ENCODE results near the gene LILRA5. TPM values are rescaled to one million over a fixed set of nuclear protein-coding genes. Genes with fewer than 3 reads are reported as not detected.

The LILRA5 gene
- polyA plus RNA-seq, 1 of the 3 experiments (the other 2 are of a cell fraction) = not detected

GRCh38 chr19:54317965-54318240 lies 4.9 kb upstream of the LILRA5 start (continued):
- no peak for TF ChIP-seq POLR2AphosphoS5 (IDR thresholded peaks at IDR 0.05; ENCODE audit: low read depth, low read length)
- no peak for TF ChIP-seq RAD21 (IDR thresholded peaks at IDR 0.05; ENCODE audit: low read length)
- TF ChIP-seq FOXJ3 (CRISPR knock-in tag; IDR thresholded peaks at IDR 0.05) = no peak
- no peak for TF ChIP-seq TEAD4 (IDR thresholded peaks at IDR 0.05; ENCODE audit: borderline replicate concordance, insufficient read depth)
- TF ChIP-seq NFIC (IDR thresholded peaks at IDR 0.05; ENCODE audit: borderline replicate concordance) = no peak
- no peak for TF ChIP-seq FOSL2 (IDR thresholded peaks at IDR 0.05; ENCODE audit: borderline replicate concordance, low read depth)

DNA sequence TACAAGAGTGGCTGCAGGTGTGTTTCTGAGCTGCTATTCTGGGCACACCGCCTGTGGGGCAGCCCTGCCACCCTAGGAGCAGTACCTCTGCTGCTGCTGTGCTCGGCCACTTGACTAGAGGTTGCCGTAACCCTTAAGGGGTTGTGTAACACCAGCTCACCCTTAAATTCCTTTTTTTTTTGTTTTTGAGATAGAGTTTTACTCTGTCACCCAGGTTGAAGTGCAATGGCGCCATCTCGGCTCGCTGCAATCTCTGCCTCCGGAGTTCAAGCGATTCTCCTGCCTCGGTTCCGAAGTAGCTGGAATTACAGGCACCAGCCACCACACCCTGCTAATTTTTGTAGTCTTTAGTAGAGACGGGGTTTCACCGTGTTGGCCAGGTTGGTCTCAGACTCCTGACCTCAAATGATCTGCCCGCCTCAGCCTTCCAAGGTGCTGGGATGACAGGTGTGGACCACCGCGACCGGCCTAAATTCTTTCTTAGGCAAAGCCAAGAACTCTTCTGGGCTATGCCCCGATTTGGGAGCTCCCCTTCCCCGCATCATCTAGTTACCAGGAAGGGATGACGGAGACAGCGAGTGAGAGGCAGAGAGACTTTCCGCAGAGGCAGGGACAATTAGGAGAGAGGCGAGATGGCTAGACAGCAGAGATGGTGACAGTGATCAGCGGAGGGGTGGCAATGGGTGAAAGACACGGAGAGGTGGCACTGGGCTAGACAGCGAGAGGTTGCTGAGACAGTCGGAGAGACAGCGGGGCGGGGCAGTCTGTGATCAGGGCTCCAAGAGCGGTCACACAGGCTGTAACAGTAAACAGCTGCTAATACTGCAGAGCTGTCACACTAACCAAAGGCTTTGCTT lies 4.4 kb upstream of the LILRA5 start:
- Histone ChIP-seq H3K4me1 (ENCODE audit: control insufficient read depth in 1 of 2, insufficient read depth in 2 of 2, low read depth in 1 of 2, low read length in 1 of 2) (no peaks in the 10 kb centered on the region), H3K4me2 (no peak overlapping the region)

More for the DNA sequence above, 4.4 kb upstream of the LILRA5 start:
- no peaks in the 10 kb centered on the region for H3K36me3 ChIP-seq (replicated peaks in 1 of 2; ENCODE audit: control insufficient read depth in 1 of 2, insufficient read depth in 2 of 2, low read length in 1 of 2)
- H3K9me2 ChIP-seq = no peaks in the 10 kb centered on the region
- TF ChIP-seq, protein P1, sequence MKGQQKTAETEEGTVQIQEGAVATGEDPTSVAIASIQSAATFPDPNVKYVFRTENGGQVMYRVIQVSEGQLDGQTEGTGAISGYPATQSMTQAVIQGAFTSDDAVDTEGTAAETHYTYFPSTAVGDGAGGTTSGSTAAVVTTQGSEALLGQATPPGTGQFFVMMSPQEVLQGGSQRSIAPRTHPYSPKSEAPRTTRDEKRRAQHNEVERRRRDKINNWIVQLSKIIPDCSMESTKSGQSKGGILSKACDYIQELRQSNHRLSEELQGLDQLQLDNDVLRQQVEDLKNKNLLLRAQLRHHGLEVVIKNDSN (IDR thresholded peaks at IDR 0.05; ENCODE audit: borderline replicate concordance, low read depth) = no peak
- TF ChIP-seq RXRA (IDR thresholded peaks at IDR 0.05; ENCODE audit: borderline replicate concordance, low read depth) (no peak), RAD21 (IDR thresholded peaks at IDR 0.05; ENCODE audit: low read length) (no peak), GABPA (IDR thresholded peaks at IDR 0.05; ENCODE audit: low read depth) (no peak), ELF1 (IDR thresholded peaks at IDR 0.05) (no peak), RCOR1 (IDR thresholded peaks at IDR 0.05; ENCODE audit: low read length) (no peak), JUND (IDR thresholded peaks at IDR 0.05) (no peak), YY1 (IDR thresholded peaks at IDR 0.05; ENCODE audit: low read depth) (no peak), NRF1 (IDR thresholded peaks at IDR 0.05; ENCODE audit: low read depth, low read length) (no peak), CTCF (IDR thresholded peaks at IDR 0.05) (no peak), SIN3A (IDR thresholded peaks at IDR 0.05; ENCODE audit: borderline replicate concordance, low read depth, low read length) (no peak), CHD2 (IDR thresholded peaks at IDR 0.05; ENCODE audit: low read length, partially characterized antibody) (no peak)
- no peaks in the 10 kb centered on the region for H3F3A ChIP-seq (replicated peaks; ENCODE audit: insufficient read depth)
- peaks cover 72% of the 10 kb centered on the region for H3K27me3 ChIP-seq (ENCODE audit: insufficient read depth)
- H3K79me2 ChIP-seq (ENCODE audit: insufficient read depth) = no peaks in the 10 kb centered on the region
- no peaks in the 10 kb centered on the region for H4K20me1 ChIP-seq (ENCODE audit: insufficient read depth)
- WGBS (ENCODE audit: low lambda C conversion rate) = 50% methylated on average over 28 of the region's 29 CpGs
- no peaks in the 10 kb centered on the region for H3K9me3 ChIP-seq
- POLR2A ChIA-PET = no interaction called here
- H3K9ac ChIP-seq = no peak overlapping the region
- CTCF ChIA-PET = interaction anchor here (0.5 to 1.5 kb wide), 2 partner anchors 25 to 51 kb away, joined by 3 to 4 read pairs; no protein-coding TSS in a partner anchor
- DNase-seq = no peak
- H2AFZ ChIP-seq (ENCODE audit: low read depth) = no peak overlapping the region
- no peak overlapping the region for H3K4me3 ChIP-seq (ENCODE audit: low read depth in 2 of 2, low read length in 1 of 2)
- H3K27ac ChIP-seq (ENCODE audit: low read depth in 2 of 2, low read length in 1 of 2) = no peak overlapping the region

All from SK-N-SH (cell line).